ENCODE data around the gene SCP2.

The SCP2 gene

DNA sequence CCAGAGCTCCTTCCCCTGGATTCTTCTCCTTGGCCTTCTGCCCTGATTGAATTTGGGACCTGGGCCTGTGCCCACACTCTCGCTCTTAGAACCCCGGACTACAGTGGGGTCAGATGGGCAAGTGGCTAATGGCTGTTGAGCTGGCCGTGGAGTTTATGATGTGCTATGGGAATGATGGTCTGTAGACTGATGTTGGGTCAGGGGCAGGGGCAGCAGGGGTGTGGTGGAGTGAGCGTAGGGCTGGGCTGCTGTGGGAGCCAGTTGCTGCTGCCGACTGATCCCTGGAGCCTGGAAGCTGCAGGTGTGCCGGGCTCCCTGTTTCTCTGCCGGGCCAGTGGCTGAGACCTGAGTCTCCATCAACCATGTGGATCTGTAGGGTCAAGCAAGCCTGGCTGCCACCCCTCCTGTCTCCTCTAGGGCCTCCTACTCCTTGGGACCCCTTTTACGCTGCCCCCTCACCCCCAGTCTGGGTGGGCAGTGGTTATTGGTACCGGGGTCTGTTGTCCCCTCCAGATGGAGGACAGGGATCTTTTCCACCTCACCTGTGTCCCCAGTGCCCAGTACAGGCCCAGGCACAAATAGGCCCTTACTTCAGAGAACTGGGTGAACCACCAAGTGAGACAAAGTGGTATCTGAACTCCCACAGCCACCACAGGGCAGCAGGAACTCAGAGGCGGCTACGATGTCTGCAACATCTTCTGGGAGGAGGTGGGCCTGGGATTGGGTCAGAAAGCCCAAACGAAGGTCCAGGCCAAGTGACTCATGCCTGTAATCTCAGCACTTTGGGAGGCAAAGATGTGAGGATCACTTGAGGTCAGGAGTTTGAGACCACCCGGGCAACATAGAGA, 140.0 kb downstream of the SCP2 start:
- DNase-seq (ENCODE audit: low read depth in 1 of 2, low spot score in 1 of 2), result no peak

- DNase-seq (ENCODE audit: low read depth in 1 of 2, low spot score in 1 of 2), result no peak
These were observed 140.8 kb downstream of the SCP2 start for GRCh38 chr1:53067886-53068285.

GRCh38 chr1:53068314-53069099, 141.4 kb downstream of the SCP2 start:
- DNase-seq (ENCODE audit: low read depth in 1 of 2, low spot score in 1 of 2), result no peak

GRCh38 chr1:53069265-53069662, 142.2 kb downstream of the SCP2 start:
- DNase-seq (ENCODE audit: low read depth in 1 of 2, low spot score in 1 of 2), result no peak

DNA sequence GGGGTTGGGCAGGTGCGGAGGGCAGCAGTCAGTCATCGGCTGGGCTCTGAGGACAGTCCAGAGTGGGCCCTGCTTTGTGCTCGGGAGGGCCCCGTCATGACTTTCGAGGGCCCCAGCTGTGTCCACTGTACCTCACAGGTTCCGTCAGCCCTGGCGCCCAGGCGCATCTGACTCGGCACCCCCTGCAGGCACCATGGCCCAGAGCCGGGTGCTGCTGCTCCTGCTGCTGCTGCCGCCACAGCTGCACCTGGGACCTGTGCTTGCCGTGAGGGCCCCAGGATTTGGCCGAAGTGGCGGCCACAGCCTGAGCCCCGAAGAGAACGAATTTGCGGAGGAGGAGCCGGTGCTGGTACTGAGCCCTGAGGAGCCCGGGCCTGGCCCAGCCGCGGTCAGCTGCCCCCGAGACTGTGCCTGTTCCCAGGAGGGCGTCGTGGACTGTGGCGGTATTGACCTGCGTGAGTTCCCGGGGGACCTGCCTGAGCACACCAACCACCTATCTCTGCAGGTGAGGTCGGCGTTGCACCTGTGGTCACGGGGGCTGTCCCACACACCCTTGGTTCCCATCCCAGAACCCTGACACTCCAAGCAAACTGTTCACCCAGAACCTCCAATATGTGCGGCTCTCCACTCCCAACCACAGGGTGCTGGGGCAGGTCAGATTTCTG, 142.7 kb downstream of the SCP2 start:
- DNase-seq (ENCODE audit: low read depth in 1 of 2, low spot score in 1 of 2), result no peak

DNA sequence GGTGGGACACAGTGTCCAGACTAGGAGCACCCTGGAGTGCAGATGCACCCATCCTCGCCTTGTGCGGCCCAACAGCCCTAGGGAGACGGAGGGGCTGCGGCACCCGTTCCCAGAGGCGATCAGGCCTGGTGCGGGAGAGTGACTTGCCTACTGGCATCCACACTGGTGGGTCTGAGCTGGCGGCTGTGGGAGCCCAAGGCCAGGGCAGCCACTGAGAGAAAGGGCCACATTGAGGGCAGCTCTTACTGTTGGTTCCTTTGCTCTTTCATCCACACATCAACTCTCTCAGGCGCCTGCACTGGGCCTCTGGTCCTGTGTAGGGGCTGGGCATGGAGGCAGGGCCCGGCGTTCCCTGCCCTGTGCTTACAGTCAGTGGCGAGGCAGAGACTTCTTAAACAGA, 143.5 kb downstream of the SCP2 start:
- no peak for DNase-seq (ENCODE audit: low read depth in 1 of 2, low spot score in 1 of 2)

- no peak for DNase-seq (ENCODE audit: low read depth in 1 of 2, low spot score in 1 of 2)
These were observed 144.2 kb downstream of the SCP2 start for GRCh38 chr1:53071167-53071865.

DNA sequence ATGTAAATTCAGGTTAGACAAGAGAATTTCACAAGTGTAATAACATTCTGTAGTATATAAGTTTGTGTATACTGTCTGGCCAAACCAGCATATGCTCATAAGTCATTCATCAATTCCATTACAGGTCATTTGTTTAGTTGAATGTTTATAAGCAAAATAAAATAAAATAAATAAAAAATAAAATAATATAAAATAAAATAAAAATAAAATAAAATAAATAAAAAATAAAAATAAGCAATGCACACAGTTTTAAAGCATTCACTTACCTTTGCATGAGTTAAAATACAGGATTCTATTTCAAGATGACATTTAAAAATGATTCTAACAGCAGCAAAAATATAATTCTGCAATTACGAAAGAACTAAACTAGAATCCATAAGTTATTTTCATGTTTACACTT, 144.8 kb downstream of the SCP2 start:
- no peak for DNase-seq (ENCODE audit: low read depth in 1 of 2, low spot score in 1 of 2)

- DNase-seq (ENCODE audit: low read depth in 1 of 2, low spot score in 1 of 2), result no peak
These were observed 146.2 kb downstream of the SCP2 start for GRCh38 chr1:53073287-53073686.

DNA sequence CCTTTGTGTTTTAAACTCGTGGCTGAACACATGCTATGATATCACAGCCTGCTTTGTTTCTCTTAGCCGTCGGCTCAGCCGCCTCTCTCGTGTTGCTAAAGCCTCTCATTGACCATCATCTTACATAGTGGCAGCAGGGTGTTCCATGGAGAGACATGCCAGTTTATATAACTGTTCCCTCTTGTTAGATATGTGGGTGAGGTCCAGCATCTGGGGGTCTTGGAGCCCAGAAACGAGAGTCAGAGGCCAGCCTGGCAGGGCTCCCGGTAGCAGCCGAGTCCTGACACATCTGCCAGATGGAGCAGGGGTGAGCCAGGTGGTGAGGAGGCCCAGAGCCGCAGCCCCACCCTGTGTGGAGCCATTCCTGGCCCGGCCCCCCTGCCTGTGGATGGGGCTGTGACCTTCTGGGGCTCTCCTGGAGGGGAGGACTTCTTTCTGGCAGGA, 146.8 kb downstream of the SCP2 start:
- DNase-seq (ENCODE audit: low read depth in 1 of 2, low spot score in 1 of 2), result no peak

- DNase-seq (ENCODE audit: low read depth in 1 of 2, low spot score in 1 of 2), result no peak
These were observed 147.5 kb downstream of the SCP2 start for GRCh38 chr1:53074313-53075154.

GRCh38 chr1:53075206-53075605, 148.1 kb downstream of the SCP2 start:
- DNase-seq (ENCODE audit: low read depth in 1 of 2, low spot score in 1 of 2), result no peak

DNA sequence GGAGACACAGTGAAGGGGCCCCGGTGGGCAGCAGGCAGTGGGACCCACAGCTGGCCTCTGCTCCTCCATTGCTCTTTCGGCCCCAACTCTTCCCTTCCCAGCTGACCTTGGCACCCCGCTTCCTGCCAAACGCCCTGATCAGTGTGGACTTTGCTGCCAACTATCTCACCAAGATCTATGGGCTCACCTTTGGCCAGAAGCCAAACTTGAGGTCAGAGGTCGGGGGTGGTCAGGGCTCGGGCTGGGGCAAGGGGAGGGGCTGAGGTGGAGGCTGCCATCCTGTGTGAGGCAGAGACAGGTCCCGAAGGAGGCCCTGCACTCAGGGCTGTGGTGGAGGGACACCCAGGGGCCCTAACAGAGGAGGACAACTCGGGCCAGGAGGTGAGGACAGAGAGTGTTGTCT, 148.7 kb downstream of the SCP2 start:
- no peak for DNase-seq (ENCODE audit: low read depth in 1 of 2, low spot score in 1 of 2)

DNA sequence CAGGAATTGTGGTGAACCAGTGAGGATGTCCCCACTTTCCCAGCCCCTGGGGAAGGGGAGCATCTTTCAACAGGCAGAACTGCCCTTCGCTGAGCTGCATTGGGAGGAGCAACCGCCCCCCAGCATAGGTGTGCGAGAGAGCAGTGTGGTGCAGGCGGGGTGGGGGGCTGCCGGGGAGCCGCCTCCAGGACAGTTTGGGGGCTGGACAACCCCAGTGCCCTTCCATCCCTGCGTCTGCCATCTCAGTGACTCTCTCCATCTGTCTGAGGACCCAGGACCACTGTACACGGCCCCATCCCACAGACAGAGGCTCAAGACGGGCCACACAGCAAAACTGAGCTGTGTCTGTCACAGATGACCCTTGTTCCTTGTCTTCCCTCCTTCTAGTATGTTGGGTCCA, 149.1 kb downstream of the SCP2 start:
- DNase-seq (ENCODE audit: low read depth in 1 of 2, low spot score in 1 of 2), result no peak

- no peak for DNase-seq (ENCODE audit: low read depth in 1 of 2, low spot score in 1 of 2)
These were observed 149.9 kb downstream of the SCP2 start for GRCh38 chr1:53076721-53077598.

DNA sequence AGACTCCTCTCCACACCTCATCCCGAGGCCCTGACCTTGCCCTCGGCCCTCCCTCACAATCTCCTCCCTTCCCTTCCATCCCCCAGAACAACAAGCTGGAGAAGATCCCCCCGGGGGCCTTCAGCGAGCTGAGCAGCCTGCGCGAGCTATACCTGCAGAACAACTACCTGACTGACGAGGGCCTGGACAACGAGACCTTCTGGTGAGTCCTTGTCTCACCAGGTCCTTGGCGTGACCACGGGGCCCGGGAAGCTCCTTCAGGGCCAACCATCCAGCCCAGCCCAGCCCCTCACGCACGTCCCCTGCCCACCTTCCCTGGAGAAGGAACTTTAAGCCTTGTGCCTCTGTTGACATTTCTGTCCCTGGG, 150.5 kb downstream of the SCP2 start:
- DNase-seq (ENCODE audit: low read depth in 1 of 2, low spot score in 1 of 2), result no peak

DNA sequence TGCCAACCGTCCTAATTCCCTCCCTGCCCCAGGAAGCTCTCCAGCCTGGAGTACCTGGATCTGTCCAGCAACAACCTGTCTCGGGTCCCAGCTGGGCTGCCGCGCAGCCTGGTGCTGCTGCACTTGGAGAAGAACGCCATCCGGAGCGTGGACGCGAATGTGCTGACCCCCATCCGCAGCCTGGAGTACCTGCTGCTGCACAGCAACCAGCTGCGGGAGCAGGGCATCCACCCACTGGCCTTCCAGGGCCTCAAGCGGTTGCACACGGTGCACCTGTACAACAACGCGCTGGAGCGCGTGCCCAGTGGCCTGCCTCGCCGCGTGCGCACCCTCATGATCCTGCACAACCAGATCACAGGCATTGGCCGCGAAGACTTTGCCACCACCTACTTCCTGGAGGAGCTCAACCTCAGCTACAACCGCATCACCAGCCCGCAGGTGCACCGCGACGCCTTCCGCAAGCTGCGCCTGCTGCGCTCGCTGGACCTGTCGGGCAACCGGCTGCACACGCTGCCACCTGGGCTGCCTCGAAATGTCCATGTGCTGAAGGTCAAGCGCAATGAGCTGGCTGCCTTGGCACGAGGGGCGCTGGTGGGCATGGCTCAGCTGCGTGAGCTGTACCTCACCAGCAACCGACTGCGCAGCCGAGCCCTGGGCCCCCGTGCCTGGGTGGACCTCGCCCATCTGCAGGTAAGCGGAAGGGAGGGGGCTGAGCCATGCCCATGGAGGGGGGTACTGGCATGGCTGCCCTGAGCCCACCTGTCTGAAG, 151.4 kb downstream of the SCP2 start:
- DNase-seq (ENCODE audit: low read depth in 1 of 2, low spot score in 1 of 2), result no peak

DNA sequence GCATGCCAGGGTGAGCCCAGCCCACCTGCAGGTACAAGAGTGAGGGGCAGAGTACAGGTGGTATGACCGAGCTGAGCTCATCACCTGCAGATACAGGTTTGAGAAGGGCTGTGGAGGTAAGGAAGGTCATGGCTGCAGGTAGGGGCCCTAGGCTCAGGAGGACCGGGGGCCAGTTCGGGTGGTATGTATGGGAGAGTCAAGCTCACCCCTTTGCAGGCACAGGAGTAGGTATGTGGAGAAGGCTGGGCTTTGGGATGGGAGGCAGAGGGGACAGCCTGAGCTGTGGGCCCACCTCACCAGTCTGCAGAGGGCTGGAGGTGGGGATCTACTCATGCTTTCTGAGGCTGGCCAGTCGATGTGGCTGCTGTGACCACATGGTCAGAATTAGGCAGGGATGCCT, 152.2 kb downstream of the SCP2 start:
- DNase-seq (ENCODE audit: low read depth in 1 of 2, low spot score in 1 of 2), result no peak

DNA sequence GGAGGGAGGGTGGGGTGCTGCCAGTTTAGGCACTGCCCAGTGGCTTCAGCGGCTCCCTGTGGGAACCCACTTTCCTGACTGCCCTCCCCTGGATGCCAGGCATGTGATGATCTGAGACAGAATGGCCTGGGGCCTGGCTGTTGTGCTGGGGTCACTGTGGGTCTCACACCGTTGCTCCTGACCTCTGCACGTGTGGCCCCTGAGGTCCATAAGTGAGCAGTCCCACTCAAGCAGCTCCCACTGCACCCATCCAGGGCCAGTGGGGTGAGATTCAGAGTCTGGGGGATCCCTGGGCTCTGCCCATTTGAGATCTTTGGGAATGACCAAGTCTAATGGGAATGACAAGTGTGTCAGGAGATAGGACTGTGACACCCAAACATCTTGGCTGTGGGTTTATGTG, 153.0 kb downstream of the SCP2 start:
- no peak for DNase-seq (ENCODE audit: low read depth in 1 of 2, low spot score in 1 of 2)

All from activated CD4-positive, alpha-beta T cell treated with anti-CD3 and anti-CD28 coated beads, Interleukin-2, amount 50 U/mL, for 24 hours (primary cell).